ENCODE results near the gene KCNQ1OT1.
A peak's percentile ranks its signal among the peaks of the same experiment; 100 is the strongest.
"Not testable (repeated sequence)": the region's sequence is repeated elsewhere in the genome, so short reads cannot be mapped to it uniquely, and the experiment has no call there.

The KCNQ1OT1 gene

GRCh38 chr11:2643746-2644145 lies 56.0 kb downstream of the KCNQ1OT1 start:
- Histone ChIP-seq H3K4me3 (ENCODE audit: low read depth, low read length) (no peak overlapping the region), H3K27ac (ENCODE audit: extremely low read depth, low read depth, low read length) (no peak overlapping the region), H3K36me3 (ENCODE audit: control insufficient read depth in 2 of 2, insufficient read depth in 1 of 2, low read length in 2 of 2) (no peaks in the 10 kb centered on the region), H3K9me3 (ENCODE audit: control insufficient read depth, insufficient read depth, low read depth, low read length) (no peaks in the 10 kb centered on the region), H3K4me1 (ENCODE audit: control insufficient read depth, insufficient read depth, low read length) (no peaks in the 10 kb centered on the region)
- no peak for TF ChIP-seq ZNF670 (tag by site-specific recombination; IDR thresholded peaks at IDR 0.05; ENCODE audit: low read depth)
- TF ChIP-seq ELK4 (IDR thresholded peaks at IDR 0.05; ENCODE audit: borderline replicate concordance, low read depth, low read length) = no peak
- TF ChIP-seq ZNF184 (tag by site-specific recombination; IDR thresholded peaks at IDR 0.05) = no peak
- TF ChIP-seq ZNF549 (tag by site-specific recombination; IDR thresholded peaks at IDR 0.05) = no peak
- peak; percentile 63 for TF ChIP-seq SETDB1 (IDR thresholded peaks at IDR 0.05; ENCODE audit: insufficient read length, low read length)
- no peak for TF ChIP-seq SCRT1 (tag by site-specific recombination; IDR thresholded peaks at IDR 0.05; ENCODE audit: borderline replicate concordance)
- CTCF ChIA-PET = interaction anchor here (0.6 kb wide), 1 partner anchor 53 kb away, joined by 3 read pairs; no protein-coding TSS in a partner anchor
- POLR2A ChIA-PET = no interaction called here

- H3K4me1 ChIP-seq (ENCODE audit: control insufficient read depth, insufficient read depth, low read length) = no peaks in the 10 kb centered on the region
- TF ChIP-seq ZNF623 (tag by site-specific recombination; IDR thresholded peaks at IDR 0.05) (no peak), KLF16 (tag by site-specific recombination; IDR thresholded peaks at IDR 0.05) (no peak), ZBTB44 (tag by site-specific recombination; IDR thresholded peaks at IDR 0.05) (no peak), ZNF24 (tag by site-specific recombination; IDR thresholded peaks at IDR 0.05) (no peak), GFI1B (tag by site-specific recombination; IDR thresholded peaks at IDR 0.05) (no peak)
- no peak overlapping the region for H3K4me3 ChIP-seq (ENCODE audit: low read depth, low read length)
- no peaks in the 10 kb centered on the region for H3K9me3 ChIP-seq (ENCODE audit: control insufficient read depth, insufficient read depth, low read depth, low read length)
- ChIA-PET POLR2A (no interaction called here), CTCF (no interaction called here)
- H3K36me3 ChIP-seq (ENCODE audit: control insufficient read depth in 2 of 2, insufficient read depth in 1 of 2, low read length in 2 of 2) = no peaks in the 10 kb centered on the region
- H3K27ac ChIP-seq (ENCODE audit: extremely low read depth, low read depth, low read length) = no peak overlapping the region
Measured at GRCh38 chr11:2641623-2642022, 58.2 kb downstream of the KCNQ1OT1 start.

- H3K36me3 ChIP-seq (ENCODE audit: control insufficient read depth in 2 of 2, insufficient read depth in 1 of 2, low read length in 2 of 2); H3K4me3 ChIP-seq (ENCODE audit: low read depth, low read length); H3K27ac ChIP-seq (ENCODE audit: extremely low read depth, low read depth, low read length); H3K4me1 ChIP-seq (ENCODE audit: control insufficient read depth, insufficient read depth, low read length); H3K9me3 ChIP-seq (ENCODE audit: control insufficient read depth, insufficient read depth, low read depth, low read length); POLR2A ChIA-PET: not testable (repeated sequence)
- CTCF ChIA-PET = interaction anchor here (1.3 kb wide), 1 partner anchor 107 kb away, joined by 4 read pairs; no protein-coding TSS in a partner anchor
Measured at GRCh38 chr11:2639763-2640162, 60.0 kb downstream of the KCNQ1OT1 start.

GRCh38 chr11:2631161-2631560 lies 68.6 kb downstream of the KCNQ1OT1 start:
- POLR2A ChIA-PET = no interaction called here
- H3K9me3 ChIP-seq (ENCODE audit: control insufficient read depth, insufficient read depth, low read depth, low read length) = no peaks in the 10 kb centered on the region; the same call in 1 of the 2 replicates

GRCh38 chr11:2630679-2631078 lies 69.1 kb downstream of the KCNQ1OT1 start:
- ChIA-PET CTCF (interaction anchor here (0.5 kb wide), 1 partner anchor 143 kb away, joined by 3 read pairs; no protein-coding TSS in a partner anchor), POLR2A (no interaction called here)
- Histone ChIP-seq H3K9me3 (ENCODE audit: control insufficient read depth, insufficient read depth, low read depth, low read length) (no peaks in the 10 kb centered on the region; the same call in 1 of the 2 replicates), H3K36me3 (ENCODE audit: control insufficient read depth in 2 of 2, insufficient read depth in 1 of 2, low read length in 2 of 2) (no peaks in the 10 kb centered on the region), H3K27ac (ENCODE audit: extremely low read depth, low read depth, low read length) (no peak overlapping the region), H3K4me1 (ENCODE audit: control insufficient read depth, insufficient read depth, low read length) (no peaks in the 10 kb centered on the region), H3K4me3 (ENCODE audit: low read depth, low read length) (no peak overlapping the region)
- TF ChIP-seq SETDB1 (IDR thresholded peaks at IDR 0.05; ENCODE audit: insufficient read length, low read length) = peak; percentile 92
- TF ChIP-seq ZNF555 (tag by site-specific recombination; conservative IDR thresholded peaks at IDR 0.05) = no peak

More at GRCh38 chr11:2631161-2631560, 68.6 kb downstream of the KCNQ1OT1 start:
- Histone ChIP-seq H3K4me1 (ENCODE audit: control insufficient read depth, insufficient read depth, low read length) (no peaks in the 10 kb centered on the region), H3K36me3 (ENCODE audit: control insufficient read depth in 2 of 2, insufficient read depth in 1 of 2, low read length in 2 of 2) (no peaks in the 10 kb centered on the region), H3K4me3 (ENCODE audit: low read depth, low read length) (no peak overlapping the region), H3K27ac (ENCODE audit: extremely low read depth, low read depth, low read length) (no peak overlapping the region)
- CTCF ChIA-PET = interaction anchor here (0.5 kb wide), 1 partner anchor 142 kb away, joined by 3 read pairs; no protein-coding TSS in a partner anchor
- TF ChIP-seq ZFP37 (tag by site-specific recombination; IDR thresholded peaks at IDR 0.05) (no peak), SETDB1 (IDR thresholded peaks at IDR 0.05; ENCODE audit: insufficient read length, low read length) (peak; percentile 8)

Measured in HEK293 (cell line).